ENCODE results near the gene FARP1. TPM values are rescaled to one million over a fixed set of nuclear protein-coding genes. Genes with fewer than 3 reads are reported as not detected.

FARP1 gene
- total and polyA plus RNA-seq, 2 of the 13 experiments (the other 11 are each of a cell fraction or from before 2014, with no cell fraction given) = 70.6 to 126 TPM

DNA sequence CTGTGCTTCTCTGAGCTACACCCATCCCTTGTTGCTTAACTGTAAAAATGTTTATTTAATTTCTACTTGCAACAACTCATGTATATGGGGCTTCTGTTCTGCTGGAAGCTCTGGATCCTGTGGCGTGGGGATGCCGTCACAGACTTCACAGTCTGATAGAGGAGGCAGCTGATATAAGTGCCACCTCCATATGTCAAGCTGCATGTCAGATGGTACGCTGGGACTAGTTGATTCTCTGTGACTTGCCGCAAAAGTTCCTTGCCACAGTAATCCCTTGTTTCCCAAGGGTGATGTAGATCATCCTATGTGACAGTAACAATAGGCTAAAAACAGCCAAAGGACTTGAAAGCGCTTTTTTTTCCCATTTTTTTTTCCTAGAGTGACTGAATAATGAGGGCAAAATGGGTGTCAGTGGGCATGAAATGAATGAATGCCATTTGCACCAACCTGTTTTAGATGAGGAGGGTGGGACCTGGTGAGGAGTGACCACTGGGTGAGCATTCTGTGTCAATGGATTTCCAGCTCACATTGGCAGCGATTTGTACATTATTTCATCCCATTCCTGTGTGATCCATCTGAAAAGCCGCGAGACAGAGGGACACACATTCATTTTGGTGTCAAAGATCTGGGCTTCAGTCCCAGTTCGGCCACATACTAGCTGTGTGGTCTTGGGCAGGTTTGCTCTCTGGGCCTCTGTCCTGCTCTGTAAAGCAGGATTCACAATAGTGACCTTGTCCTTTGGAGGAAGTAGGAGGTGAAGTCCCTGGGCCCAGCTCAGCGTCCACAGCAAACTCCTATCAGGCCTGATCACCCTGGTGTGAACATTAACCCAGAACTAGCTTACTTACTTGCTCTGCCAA is 123.0 kb downstream of the FARP1 start (continued):
- TF ChIP-seq, protein P1, sequence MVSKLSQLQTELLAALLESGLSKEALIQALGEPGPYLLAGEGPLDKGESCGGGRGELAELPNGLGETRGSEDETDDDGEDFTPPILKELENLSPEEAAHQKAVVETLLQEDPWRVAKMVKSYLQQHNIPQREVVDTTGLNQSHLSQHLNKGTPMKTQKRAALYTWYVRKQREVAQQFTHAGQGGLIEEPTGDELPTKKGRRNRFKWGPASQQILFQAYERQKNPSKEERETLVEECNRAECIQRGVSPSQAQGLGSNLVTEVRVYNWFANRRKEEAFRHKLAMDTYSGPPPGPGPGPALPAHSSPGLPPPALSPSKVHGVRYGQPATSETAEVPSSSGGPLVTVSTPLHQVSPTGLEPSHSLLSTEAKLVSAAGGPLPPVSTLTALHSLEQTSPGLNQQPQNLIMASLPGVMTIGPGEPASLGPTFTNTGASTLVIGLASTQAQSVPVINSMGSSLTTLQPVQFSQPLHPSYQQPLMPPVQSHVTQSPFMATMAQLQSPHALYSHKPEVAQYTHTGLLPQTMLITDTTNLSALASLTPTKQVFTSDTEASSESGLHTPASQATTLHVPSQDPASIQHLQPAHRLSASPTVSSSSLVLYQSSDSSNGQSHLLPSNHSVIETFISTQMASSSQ (IDR thresholded peaks at IDR 0.05; ENCODE audit: low read depth) = peak; percentile 90
- TF ChIP-seq, protein P1 (CRISPR knock-in tag; IDR thresholded peaks at IDR 0.05; ENCODE audit: borderline replicate concordance) = peak; percentile 97
- TF ChIP-seq MBD4 (IDR thresholded peaks at IDR 0.05; ENCODE audit: borderline replicate concordance, low read length) = no peak
- peak; percentile 43 for TF ChIP-seq ASH2L (IDR thresholded peaks at IDR 0.05; ENCODE audit: insufficient read length, low read depth, low read length)
- TF ChIP-seq, protein P2, sequence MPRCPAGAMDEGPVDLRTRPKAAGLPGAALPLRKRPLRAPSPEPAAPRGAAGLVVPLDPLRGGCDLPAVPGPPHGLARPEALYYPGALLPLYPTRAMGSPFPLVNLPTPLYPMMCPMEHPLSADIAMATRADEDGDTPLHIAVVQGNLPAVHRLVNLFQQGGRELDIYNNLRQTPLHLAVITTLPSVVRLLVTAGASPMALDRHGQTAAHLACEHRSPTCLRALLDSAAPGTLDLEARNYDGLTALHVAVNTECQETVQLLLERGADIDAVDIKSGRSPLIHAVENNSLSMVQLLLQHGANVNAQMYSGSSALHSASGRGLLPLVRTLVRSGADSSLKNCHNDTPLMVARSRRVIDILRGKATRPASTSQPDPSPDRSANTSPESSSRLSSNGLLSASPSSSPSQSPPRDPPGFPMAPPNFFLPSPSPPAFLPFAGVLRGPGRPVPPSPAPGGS (CRISPR knock-in tag; IDR thresholded peaks at IDR 0.05) = no peak
- TF ChIP-seq TEAD3 (CRISPR knock-in tag; optimal IDR thresholded peaks at IDR 0.05; ENCODE audit: borderline replicate concordance) = peak; percentile 83
- peak; percentile 64; the same call in 1 of the 2 replicates for TF ChIP-seq ZNF761 (CRISPR knock-in tag; conservative IDR thresholded peaks at IDR 0.05)
- TF ChIP-seq CC2D1A (CRISPR knock-in tag; IDR thresholded peaks at IDR 0.05) = no peak
- TF ChIP-seq, protein P3, sequence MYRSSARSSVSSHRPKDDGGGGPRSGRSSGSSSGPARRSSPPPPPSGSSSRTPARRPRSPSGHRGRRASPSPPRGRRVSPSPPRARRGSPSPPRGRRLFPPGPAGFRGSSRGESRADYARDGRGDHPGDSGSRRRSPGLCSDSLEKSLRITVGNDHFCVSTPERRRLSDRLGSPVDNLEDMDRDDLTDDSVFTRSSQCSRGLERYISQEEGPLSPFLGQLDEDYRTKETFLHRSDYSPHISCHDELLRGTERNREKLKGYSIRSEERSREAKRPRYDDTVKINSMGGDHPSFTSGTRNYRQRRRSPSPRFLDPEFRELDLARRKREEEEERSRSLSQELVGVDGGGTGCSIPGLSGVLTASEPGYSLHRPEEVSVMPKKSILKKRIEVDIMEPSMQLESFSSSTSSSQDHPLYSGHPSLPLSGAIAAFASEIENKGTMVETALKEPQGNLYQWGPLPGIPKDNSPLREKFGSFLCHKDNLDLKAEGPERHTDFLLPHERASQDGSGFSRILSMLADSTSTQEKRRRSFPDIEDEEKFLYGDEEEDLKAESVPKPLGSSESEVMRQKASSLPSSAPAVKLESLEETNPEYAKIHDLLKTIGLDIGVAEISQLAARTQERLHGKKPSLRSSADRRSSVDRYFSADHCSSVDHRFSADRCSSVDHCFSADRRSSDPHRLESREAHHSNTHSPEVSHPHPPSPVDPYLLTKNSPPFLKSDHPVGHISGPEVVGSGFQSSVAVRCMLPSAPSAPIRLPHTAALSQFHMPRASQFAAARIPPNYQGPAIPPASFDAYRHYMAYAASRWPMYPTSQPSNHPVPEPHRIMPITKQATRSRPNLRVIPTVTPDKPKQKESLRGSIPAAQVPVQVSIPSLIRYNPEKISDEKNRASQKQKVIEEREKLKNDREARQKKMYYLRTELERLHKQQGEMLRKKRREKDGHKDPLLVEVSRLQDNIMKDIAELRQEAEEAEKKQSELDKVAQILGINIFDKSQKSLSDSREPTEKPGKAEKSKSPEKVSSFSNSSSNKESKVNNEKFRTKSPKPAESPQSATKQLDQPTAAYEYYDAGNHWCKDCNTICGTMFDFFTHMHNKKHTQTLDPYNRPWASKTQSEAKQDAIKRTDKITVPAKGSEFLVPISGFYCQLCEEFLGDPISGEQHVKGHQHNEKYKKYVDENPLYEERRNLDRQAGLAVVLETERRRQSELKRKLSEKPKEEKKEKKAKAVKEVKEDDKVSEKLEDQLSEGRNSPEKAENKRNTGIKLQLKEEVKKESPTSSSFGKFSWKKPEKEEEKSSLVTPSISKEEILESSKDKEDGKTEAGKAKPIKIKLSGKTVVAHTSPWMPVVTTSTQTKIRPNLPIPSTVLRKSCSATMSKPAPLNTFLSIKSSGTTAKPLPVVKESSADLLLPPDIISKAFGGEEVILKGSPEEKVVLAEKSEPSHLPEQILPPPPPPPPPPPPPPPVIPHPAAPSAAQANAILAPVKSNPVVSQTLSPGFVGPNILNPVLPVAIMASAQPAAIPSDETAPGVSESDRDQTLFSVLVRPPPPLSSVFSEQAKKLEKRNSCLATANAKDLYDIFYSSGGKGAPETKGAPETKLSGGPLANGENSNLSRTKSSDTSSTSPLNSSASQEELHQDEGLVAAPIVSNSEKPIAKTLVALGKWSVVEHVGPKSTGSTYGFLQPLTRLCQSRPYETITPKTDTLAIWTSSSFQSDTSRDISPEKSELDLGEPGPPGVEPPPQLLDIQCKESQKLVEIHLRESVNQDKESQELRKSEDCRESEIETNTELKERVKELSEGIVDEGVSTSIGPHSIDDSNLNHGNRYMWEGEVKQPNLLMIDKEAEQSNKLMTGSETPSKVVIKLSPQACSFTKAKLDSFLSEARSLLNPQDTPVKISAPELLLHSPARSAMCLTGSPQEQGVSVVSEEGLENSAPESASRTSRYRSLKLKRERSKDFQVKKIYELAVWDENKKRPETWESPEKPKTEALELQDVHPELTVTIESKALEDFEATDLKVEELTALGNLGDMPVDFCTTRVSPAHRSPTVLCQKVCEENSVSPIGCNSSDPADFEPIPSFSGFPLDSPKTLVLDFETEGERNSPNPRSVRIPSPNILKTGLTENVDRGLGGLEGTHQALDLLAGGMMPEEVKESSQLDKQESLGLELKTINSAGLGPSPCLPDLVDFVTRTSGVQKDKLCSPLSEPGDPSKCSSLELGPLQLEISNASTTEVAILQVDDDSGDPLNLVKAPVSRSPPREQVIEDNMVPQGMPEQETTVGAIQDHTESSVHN (CRISPR knock-in tag; IDR thresholded peaks at IDR 0.05) = no peak
- no peak for TF ChIP-seq ZNF101 (CRISPR knock-in tag; IDR thresholded peaks at IDR 0.05; ENCODE audit: borderline replicate concordance, low read depth)
- TF ChIP-seq ZBTB38 (CRISPR knock-in tag; IDR thresholded peaks at IDR 0.05) = peak; percentile 76; the same call in 1 of the 2 replicates
- TF ChIP-seq CEBPG (CRISPR knock-in tag; IDR thresholded peaks at IDR 0.05) = no peak
- TF ChIP-seq, protein P4, sequence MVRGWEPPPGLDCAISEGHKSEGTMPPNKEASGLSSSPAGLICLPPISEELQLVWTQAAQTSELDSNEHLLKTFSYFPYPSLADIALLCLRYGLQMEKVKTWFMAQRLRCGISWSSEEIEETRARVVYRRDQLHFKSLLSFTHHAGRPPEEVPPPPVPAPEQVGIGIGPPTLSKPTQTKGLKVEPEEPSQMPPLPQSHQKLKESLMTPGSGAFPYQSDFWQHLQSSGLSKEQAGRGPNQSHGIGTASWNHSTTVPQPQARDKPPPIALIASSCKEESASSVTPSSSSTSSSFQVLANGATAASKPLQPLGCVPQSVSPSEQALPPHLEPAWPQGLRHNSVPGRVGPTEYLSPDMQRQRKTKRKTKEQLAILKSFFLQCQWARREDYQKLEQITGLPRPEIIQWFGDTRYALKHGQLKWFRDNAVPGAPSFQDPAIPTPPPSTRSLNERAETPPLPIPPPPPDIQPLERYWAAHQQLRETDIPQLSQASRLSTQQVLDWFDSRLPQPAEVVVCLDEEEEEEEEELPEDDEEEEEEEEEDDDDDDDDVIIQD (CRISPR knock-in tag; IDR thresholded peaks at IDR 0.05; ENCODE audit: low read depth) = peak; percentile 87

Data from HepG2 (cell line).